Activated T-cell treated with anti-CD3 and anti-CD28 coated beads, Interleukin-2, amount 50 U/mL, for 4 hours (primary cell): ENCODE results near the gene TENM3. TPM values are rescaled to one million over a fixed set of nuclear protein-coding genes. Genes with fewer than 3 reads are reported as not detected.

Source experiments
- ATAC-seq, 2 donors: fragments of 200-7000 bp; cut with Tn5 transposase; one replicate each; pipeline ENCODE4 v1.10.0; 2021
- DNase-seq: peaks from one replicate; pipeline ENCODE4 v3.0.0-alpha.2; 2020
- H3K27me3 Mint-ChIP-seq: one replicate; pipeline ENCODE4 v1.8.0; 2021; ENCODE audit warnings: low read depth, mixed read lengths
- H3K36me3 Mint-ChIP-seq: one replicate; pipeline ENCODE4 v1.8.0; 2022; ENCODE audit warnings: mixed read lengths; ENCODE audit not compliant: insufficient read depth
- H3K4me1 Mint-ChIP-seq: one replicate; pipeline ENCODE4 v1.8.0; 2021; ENCODE audit warnings: low read depth, mixed read lengths
- H3K4me3 Mint-ChIP-seq: one replicate; pipeline ENCODE4 v1.8.0; 2021; ENCODE audit warnings: mild to moderate bottlenecking, moderate library complexity, mixed read lengths
- H3K9me3 Mint-ChIP-seq: one replicate; pipeline ENCODE4 v1.8.0; 2021; ENCODE audit warnings: mixed read lengths
- total RNA-seq, 3 donors: library from RNA; stranded (reverse); gene quantifications; one replicate each; pipeline ENCODE4 v1.2.1, GENCODE V29; 2021

TENM3 gene
- total RNA-seq, 3 donors from 2014 or later: 0.03 to 0.14 (median 0.13) TPM

DNA sequence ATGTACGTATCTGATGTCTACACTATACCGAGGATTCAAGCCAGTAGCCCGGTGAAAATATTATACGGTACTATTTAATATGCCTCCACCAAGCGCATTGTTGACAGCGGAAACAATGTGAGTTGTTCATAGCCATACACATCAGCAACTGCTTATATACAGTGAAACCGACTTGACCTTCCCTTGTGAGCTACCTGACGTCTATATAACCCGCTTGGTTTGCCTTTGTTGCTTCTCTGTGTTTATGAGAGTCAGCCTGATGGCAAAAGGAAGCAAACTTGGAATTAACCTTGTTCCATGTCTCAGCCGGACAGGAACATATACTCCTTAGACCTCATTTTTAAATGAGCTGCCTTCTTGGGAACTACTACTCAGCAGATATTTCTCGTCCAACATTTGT lies 462.2 kb downstream of the TENM3 start:
- Mint-ChIP-seq H3K27me3 (peaks cover 12% of the 10 kb centered on the region), H3K4me3 (no peak overlapping the region), H3K36me3 (no peaks in the 10 kb centered on the region), H3K4me1 (no peaks in the 10 kb centered on the region), H3K9me3 (no peaks in the 10 kb centered on the region)
- ATAC-seq: no peak
- DNase-seq: no peak

DNA sequence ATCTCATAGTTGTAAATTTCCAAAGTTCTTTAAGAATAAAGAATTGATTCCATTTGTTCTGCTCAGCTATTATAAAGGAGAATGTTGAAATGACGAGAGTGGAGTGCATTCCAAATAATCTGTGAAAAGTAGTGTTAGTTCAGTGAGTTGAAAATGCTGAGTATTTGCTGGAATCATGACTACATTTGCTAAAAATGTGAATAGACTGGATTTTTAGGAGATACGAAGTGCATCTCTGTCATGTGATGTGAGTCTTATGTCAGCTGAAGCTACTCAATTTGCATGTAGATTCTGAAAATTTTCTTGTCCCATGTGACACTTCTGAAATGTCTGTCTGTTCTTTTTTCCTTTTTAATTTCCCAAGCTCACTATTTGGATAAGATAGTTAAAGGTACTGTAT lies 468.0 kb downstream of the TENM3 start:
- Mint-ChIP-seq H3K9me3 (no peaks in the 10 kb centered on the region), H3K27me3 (peaks cover 10% of the 10 kb centered on the region), H3K36me3 (no peaks in the 10 kb centered on the region), H3K4me3 (no peak overlapping the region), H3K4me1 (no peaks in the 10 kb centered on the region)
- DNase-seq (no peak), ATAC-seq (no peak)

DNA sequence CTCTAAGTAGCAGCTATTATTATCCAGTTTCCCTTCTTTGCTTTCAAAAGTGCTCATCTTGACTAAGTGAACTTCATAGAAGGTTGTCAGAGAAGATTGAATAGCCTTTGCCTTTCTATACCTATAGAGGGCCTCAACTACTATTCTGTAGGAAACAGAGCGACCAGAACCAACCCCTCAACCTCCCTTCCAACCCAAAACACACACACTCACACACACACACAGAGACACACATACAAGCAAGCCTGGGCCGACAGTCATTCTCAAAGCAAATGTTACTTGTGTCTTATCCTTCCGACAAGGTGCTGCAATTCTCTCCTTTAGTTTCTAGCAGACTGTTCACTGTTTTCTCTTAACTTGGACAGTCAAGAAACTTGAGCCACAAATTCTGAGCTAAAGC lies 472.3 kb downstream of the TENM3 start:
- Mint-ChIP-seq H3K9me3 (no peaks in the 10 kb centered on the region), H3K4me3 (no peak overlapping the region), H3K4me1 (no peaks in the 10 kb centered on the region)

GRCh38 chr4:182716192-182716591 lies 473.0 kb downstream of the TENM3 start:
- H3K4me3 Mint-ChIP-seq: no peak overlapping the region
- H3K9me3 Mint-ChIP-seq: no peaks in the 10 kb centered on the region
- ATAC-seq (no peak), DNase-seq (no peak)
- no peaks in the 10 kb centered on the region for H3K27me3 Mint-ChIP-seq
- no peaks in the 10 kb centered on the region for H3K4me1 Mint-ChIP-seq
- no peaks in the 10 kb centered on the region for H3K36me3 Mint-ChIP-seq

More for the DNA sequence above, 472.3 kb downstream of the TENM3 start:
- peaks cover under 1% of the 10 kb centered on the region for H3K27me3 Mint-ChIP-seq
- DNase-seq (no peak), ATAC-seq (no peak)
- no peaks in the 10 kb centered on the region for H3K36me3 Mint-ChIP-seq

- Mint-ChIP-seq H3K36me3 (no peaks in the 10 kb centered on the region), H3K9me3 (no peaks in the 10 kb centered on the region), H3K4me3 (no peak overlapping the region), H3K27me3 (peaks cover 2% of the 10 kb centered on the region), H3K4me1 (no peaks in the 10 kb centered on the region)
- ATAC-seq (no peak), DNase-seq (no peak)
These were observed 474.8 kb downstream of the TENM3 start for GRCh38 chr4:182717788-182718583.

- Mint-ChIP-seq H3K9me3 (no peaks in the 10 kb centered on the region), H3K4me1 (no peaks in the 10 kb centered on the region), H3K36me3 (no peaks in the 10 kb centered on the region), H3K27me3 (peaks cover 2% of the 10 kb centered on the region), H3K4me3 (no peak overlapping the region)
- no peak for ATAC-seq
- DNase-seq: no peak
These were observed 481.2 kb downstream of the TENM3 start for GRCh38 chr4:182724414-182724813.

- Mint-ChIP-seq H3K4me3 (no peak overlapping the region), H3K9me3 (no peaks in the 10 kb centered on the region), H3K36me3 (no peaks in the 10 kb centered on the region), H3K4me1 (no peaks in the 10 kb centered on the region), H3K27me3 (peaks cover 7% of the 10 kb centered on the region)
- DNase-seq (no peak), ATAC-seq (no peak)
These were observed 486.3 kb downstream of the TENM3 start for GRCh38 chr4:182729516-182729915.

DNA sequence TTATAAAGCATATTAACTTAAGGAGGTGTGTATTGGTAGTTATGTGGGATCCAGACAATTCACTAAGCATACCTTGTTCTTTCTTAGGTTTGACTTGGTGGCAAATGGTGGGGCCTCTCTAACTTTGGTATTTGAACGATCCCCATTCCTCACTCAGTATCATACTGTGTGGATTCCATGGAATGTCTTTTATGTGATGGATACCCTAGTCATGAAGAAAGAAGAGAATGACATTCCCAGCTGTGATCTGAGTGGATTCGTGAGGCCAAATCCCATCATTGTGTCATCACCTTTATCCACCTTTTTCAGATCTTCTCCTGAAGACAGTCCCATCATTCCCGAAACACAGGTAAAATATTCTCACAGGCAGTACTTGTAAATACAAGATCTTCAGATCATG lies 487.6 kb downstream of the TENM3 start:
- Mint-ChIP-seq H3K4me1 (no peaks in the 10 kb centered on the region), H3K36me3 (no peaks in the 10 kb centered on the region), H3K4me3 (no peak overlapping the region), H3K9me3 (no peaks in the 10 kb centered on the region), H3K27me3 (peaks cover 7% of the 10 kb centered on the region)
- DNase-seq (no peak), ATAC-seq (no peak)

- no peaks in the 10 kb centered on the region for H3K36me3 Mint-ChIP-seq
- H3K4me1 Mint-ChIP-seq: no peaks in the 10 kb centered on the region
- ATAC-seq (no peak), DNase-seq (no peak)
- no peaks in the 10 kb centered on the region for H3K9me3 Mint-ChIP-seq
- H3K27me3 Mint-ChIP-seq: peaks cover 12% of the 10 kb centered on the region
- H3K4me3 Mint-ChIP-seq: no peak overlapping the region
These were observed 493.0 kb downstream of the TENM3 start for GRCh38 chr4:182736207-182736606.

DNA sequence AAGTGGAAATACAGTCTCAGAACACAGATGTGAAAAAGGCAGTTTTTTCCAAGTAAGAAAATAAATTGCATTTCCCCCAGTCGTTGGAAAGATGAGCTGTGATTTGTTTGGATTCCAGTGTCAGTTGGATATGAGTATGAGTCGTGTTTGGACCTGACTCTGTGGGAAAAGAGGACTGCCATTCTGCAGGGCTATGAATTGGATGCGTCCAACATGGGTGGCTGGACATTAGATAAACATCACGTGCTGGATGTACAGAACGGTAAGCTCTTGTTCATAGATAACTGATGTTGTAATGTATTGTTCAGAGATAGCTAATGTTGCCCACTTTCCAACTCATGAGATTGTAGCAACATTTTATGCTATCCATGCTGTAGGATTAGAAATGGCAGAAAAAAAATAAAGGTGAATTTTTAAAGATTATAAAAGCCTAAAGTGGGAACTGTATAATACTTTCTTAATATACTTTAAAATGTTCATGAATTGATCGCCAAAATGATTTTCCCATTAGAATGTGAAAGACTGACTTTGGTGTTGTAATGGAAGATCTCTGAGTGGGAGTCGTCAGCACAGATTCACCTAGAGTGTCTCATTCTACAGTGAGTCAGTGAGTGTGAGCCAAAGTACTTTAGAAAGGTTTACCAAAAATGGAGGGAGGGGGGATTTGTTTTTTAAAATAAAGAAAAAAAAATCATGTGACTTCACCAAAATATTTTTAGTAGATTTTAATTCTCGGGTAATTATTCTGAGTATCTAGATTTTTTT lies 495.3 kb downstream of the TENM3 start:
- ATAC-seq (no peak), DNase-seq (no peak)
- no peaks in the 10 kb centered on the region for H3K4me1 Mint-ChIP-seq
- no peak overlapping the region for H3K4me3 Mint-ChIP-seq
- H3K27me3 Mint-ChIP-seq: peaks cover 5% of the 10 kb centered on the region
- H3K9me3 Mint-ChIP-seq: no peaks in the 10 kb centered on the region
- no peaks in the 10 kb centered on the region for H3K36me3 Mint-ChIP-seq

- H3K4me3 Mint-ChIP-seq: no peak overlapping the region
- no peaks in the 10 kb centered on the region for H3K36me3 Mint-ChIP-seq
- ATAC-seq: no peak
- H3K4me1 Mint-ChIP-seq: no peaks in the 10 kb centered on the region
- DNase-seq: no peak
- H3K9me3 Mint-ChIP-seq: no peaks in the 10 kb centered on the region
- H3K27me3 Mint-ChIP-seq: peaks cover 5% of the 10 kb centered on the region
These were observed 497.1 kb downstream of the TENM3 start for GRCh38 chr4:182740256-182740655.

DNA sequence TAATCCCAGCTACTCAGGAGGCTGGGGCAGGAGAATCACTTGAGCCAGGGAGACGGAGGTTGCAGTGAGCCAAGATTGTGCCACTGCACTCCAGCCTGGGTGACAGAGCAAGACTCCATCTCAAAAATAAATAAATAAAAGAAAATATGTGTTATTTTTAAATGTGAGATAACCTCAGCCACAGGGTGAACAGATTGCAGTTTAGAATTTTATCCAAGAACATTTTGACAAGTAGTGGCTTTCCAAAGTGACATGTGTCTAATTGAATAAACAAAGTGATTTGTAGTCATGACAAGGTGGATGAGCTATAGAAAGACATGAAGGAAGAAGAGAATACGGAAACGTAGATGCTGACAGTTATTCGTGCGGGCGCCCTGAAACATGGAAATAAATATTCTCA lies 497.9 kb downstream of the TENM3 start:
- DNase-seq (no peak), ATAC-seq (no peak)
- Mint-ChIP-seq H3K4me3 (no peak overlapping the region), H3K9me3 (peaks cover 1% of the 10 kb centered on the region), H3K27me3 (peaks cover 5% of the 10 kb centered on the region), H3K36me3 (no peaks in the 10 kb centered on the region), H3K4me1 (no peaks in the 10 kb centered on the region)

DNA sequence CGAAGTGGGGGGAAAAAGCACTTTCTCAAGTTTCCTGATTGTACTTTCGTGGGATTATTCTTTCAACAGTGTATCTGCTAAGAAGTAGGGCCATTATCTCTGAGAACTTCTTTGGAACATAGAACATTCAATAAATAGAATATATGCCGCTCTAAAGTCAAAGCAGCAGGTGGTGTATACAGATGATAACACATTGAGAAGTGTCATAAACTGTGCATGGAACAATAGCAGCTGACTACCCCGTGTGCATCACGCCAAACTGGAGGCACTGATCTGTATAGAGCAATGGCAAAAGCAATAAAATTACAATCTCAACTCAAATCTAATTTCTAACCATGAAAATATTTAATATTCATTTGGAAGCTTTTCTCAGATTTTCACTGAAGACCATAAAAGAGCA lies 498.7 kb downstream of the TENM3 start:
- no peaks in the 10 kb centered on the region for H3K4me1 Mint-ChIP-seq
- H3K9me3 Mint-ChIP-seq: peaks cover 5% of the 10 kb centered on the region
- no peak overlapping the region for H3K4me3 Mint-ChIP-seq
- H3K36me3 Mint-ChIP-seq: no peaks in the 10 kb centered on the region
- H3K27me3 Mint-ChIP-seq: peaks cover 5% of the 10 kb centered on the region
- DNase-seq: no peak
- no peak for ATAC-seq

- no peaks in the 10 kb centered on the region for H3K4me1 Mint-ChIP-seq
- H3K4me3 Mint-ChIP-seq: no peak overlapping the region
- ATAC-seq (no peak), DNase-seq (no peak)
- H3K36me3 Mint-ChIP-seq: no peaks in the 10 kb centered on the region
- peaks cover 5% of the 10 kb centered on the region for H3K9me3 Mint-ChIP-seq
- peaks cover 1% of the 10 kb centered on the region for H3K27me3 Mint-ChIP-seq
These were observed 500.6 kb downstream of the TENM3 start for GRCh38 chr4:182743815-182744214.

DNA sequence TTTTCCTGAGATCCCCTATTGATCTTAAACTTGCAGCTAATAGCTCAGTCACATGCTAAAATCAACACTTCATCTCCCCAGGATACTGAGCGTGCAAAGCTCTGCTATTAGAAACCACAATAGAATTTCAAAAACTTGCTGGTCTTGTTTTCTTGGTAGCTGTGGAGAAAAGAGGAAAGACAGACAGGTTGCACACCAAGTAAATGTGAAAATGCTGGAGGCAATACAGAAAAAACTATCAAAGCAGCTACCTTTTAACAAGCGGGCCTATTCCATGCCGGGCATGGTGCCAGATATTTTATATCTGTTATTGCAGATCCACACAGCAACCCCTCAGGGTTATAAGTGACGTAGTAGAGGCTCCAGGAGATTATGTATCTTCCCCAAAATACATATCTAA lies 502.0 kb downstream of the TENM3 start:
- H3K4me3 Mint-ChIP-seq: no peak overlapping the region
- H3K4me1 Mint-ChIP-seq: no peaks in the 10 kb centered on the region
- H3K36me3 Mint-ChIP-seq: no peaks in the 10 kb centered on the region
- H3K27me3 Mint-ChIP-seq: peaks cover 1% of the 10 kb centered on the region
- ATAC-seq: no peak
- DNase-seq: no peak
- H3K9me3 Mint-ChIP-seq: peaks cover 5% of the 10 kb centered on the region
